ENCODE measurements around the gene ARHGEF11. TPM values are rescaled to one million over a fixed set of nuclear protein-coding genes. Genes with fewer than 3 reads are reported as not detected.
A peak's percentile ranks its signal among the peaks of the same experiment; 100 is the strongest.

ARHGEF11 gene
- total RNA-seq, 1 experiment from 2014 or later = 25.3 TPM

DNA sequence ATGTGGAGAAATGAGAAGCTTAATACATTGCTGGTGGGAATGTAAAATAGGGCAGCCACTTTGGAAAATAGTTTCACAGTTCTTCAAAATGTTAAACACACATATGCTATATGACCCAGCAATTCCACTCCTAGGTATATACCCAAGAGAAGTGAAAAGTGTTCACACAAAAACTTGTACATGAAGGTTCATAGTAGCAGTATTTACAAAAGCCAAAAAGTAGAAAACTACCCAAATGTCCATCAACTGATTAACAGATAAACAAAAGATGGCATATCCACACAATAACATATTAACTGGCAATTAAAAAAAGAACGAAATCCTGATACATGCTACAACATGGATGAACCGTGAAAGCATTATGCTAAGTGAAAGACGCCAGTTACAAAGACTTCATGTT is 33.7 kb downstream of the ARHGEF11 start:
- no peak for DNase-seq (ENCODE audit: low spot score)
- Histone ChIP-seq H3K36me3 (ENCODE audit: insufficient read depth, low read length, poor library complexity, severe bottlenecking) (no peaks in the 10 kb centered on the region), H3K9me3 (ENCODE audit: low read depth, low read length, poor library complexity, severe bottlenecking) (no peaks in the 10 kb centered on the region), H3K27ac (ENCODE audit: low read depth, low read length, poor library complexity, severe bottlenecking) (no peak overlapping the region), H3K4me1 (ENCODE audit: insufficient read depth, low read length, poor library complexity, severe bottlenecking) (peaks cover 6% of the 10 kb centered on the region), H3K4me3 (ENCODE audit: low read depth, low read length, poor library complexity, severe bottlenecking) (no peak overlapping the region), H3K27me3 (replicated peaks; ENCODE audit: insufficient read depth, low read depth, low read length, poor library complexity) (no peaks in the 10 kb centered on the region)
- BruUV-seq (replicated peaks) = no TSS peak
- CTCF ChIA-PET = no interaction called here
- TF ChIP-seq EZH2 (IDR thresholded peaks at IDR 0.05; ENCODE audit: borderline replicate concordance, low read depth, low read length, poor library complexity, severe bottlenecking) = no peak
- TF ChIP-seq, protein P1, sequence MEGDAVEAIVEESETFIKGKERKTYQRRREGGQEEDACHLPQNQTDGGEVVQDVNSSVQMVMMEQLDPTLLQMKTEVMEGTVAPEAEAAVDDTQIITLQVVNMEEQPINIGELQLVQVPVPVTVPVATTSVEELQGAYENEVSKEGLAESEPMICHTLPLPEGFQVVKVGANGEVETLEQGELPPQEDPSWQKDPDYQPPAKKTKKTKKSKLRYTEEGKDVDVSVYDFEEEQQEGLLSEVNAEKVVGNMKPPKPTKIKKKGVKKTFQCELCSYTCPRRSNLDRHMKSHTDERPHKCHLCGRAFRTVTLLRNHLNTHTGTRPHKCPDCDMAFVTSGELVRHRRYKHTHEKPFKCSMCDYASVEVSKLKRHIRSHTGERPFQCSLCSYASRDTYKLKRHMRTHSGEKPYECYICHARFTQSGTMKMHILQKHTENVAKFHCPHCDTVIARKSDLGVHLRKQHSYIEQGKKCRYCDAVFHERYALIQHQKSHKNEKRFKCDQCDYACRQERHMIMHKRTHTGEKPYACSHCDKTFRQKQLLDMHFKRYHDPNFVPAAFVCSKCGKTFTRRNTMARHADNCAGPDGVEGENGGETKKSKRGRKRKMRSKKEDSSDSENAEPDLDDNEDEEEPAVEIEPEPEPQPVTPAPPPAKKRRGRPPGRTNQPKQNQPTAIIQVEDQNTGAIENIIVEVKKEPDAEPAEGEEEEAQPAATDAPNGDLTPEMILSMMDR (conservative IDR thresholded peaks at IDR 0.05; ENCODE audit: low read depth, low read length) = no peak
- POLR2A ChIA-PET (ENCODE audit: low non-redundant PET) = no interaction called here
- intact Hi-C loops (cut with micrococcal nuclease; ENCODE audit: unreplicated experiment) = no loop called here

DNA sequence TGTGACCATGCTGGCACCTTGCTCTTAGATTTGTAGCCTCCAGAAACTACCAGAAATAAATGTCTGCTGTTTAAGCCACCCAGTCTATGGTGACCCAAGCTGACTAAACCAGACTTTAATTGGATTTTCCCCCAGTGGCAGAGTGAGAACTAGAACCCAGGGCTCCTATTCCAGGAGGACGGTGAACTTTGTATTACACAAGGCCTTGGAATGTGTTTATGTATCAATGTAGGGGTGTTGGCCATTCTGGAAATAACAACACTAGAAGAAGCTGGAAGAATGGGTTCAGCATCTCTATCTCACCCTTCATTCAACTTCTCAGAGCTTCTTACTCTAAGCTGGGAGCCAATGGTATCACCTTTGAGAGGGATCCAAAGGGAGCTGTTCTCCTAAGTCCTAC is 37.0 kb downstream of the ARHGEF11 start:
- Histone ChIP-seq H3K4me3 (ENCODE audit: low read depth, low read length, poor library complexity, severe bottlenecking) (no peak overlapping the region), H3K27me3 (replicated peaks; ENCODE audit: insufficient read depth, low read depth, low read length, poor library complexity) (no peaks in the 10 kb centered on the region), H3K9me3 (ENCODE audit: low read depth, low read length, poor library complexity, severe bottlenecking) (no peaks in the 10 kb centered on the region), H3K4me1 (ENCODE audit: insufficient read depth, low read length, poor library complexity, severe bottlenecking) (peaks cover 6% of the 10 kb centered on the region), H3K36me3 (ENCODE audit: insufficient read depth, low read length, poor library complexity, severe bottlenecking) (no peaks in the 10 kb centered on the region), H3K27ac (ENCODE audit: low read depth, low read length, poor library complexity, severe bottlenecking) (no peak overlapping the region)
- intact Hi-C loops (cut with micrococcal nuclease; ENCODE audit: unreplicated experiment) = no loop called here
- CTCF ChIA-PET = no interaction called here
- POLR2A ChIA-PET (ENCODE audit: low non-redundant PET) = interaction anchor here (0.6 kb wide), 1 partner anchor 9 kb away, joined by 3 read pairs; no protein-coding TSS in a partner anchor
- DNase-seq (ENCODE audit: low spot score) = no peak
- TF ChIP-seq EZH2 (IDR thresholded peaks at IDR 0.05; ENCODE audit: borderline replicate concordance, low read depth, low read length, poor library complexity, severe bottlenecking) = no peak
- no TSS peak for BruUV-seq (replicated peaks)

DNA sequence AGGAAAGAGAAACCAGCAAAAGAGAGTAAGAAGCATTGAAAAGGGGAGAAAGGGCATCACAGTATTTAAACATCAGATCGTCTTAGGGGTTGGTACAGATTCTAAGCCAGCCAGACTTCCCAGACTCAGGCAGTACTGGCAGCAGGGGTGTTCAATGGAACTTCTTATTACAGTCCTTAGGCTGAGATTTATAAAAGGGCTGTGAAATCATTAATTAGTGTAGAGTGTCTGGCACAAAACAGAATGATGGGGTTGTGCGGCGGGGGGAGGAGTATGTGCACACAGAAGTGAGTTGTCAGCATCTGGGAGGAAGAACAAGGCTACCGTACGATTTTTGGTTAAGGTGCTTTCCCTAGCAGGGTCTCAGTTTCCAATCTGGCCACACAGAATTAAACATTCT is 38.2 kb downstream of the ARHGEF11 start:
- DNase-seq (ENCODE audit: low spot score) = peak; percentile 41
- intact Hi-C loops (cut with micrococcal nuclease; ENCODE audit: unreplicated experiment) = no loop called here
- no TSS peak for BruUV-seq (replicated peaks)
- H3K27ac ChIP-seq (ENCODE audit: low read depth, low read length, poor library complexity, severe bottlenecking) = no peak overlapping the region
- TF ChIP-seq EZH2 (IDR thresholded peaks at IDR 0.05; ENCODE audit: borderline replicate concordance, low read depth, low read length, poor library complexity, severe bottlenecking) = no peak
- TF ChIP-seq, protein P1 (conservative IDR thresholded peaks at IDR 0.05; ENCODE audit: low read depth, low read length) = no peak
- POLR2A ChIA-PET (ENCODE audit: low non-redundant PET) = no interaction called here
- no peaks in the 10 kb centered on the region for H3K9me3 ChIP-seq (ENCODE audit: low read depth, low read length, poor library complexity, severe bottlenecking)
- H3K36me3 ChIP-seq (ENCODE audit: insufficient read depth, low read length, poor library complexity, severe bottlenecking) = no peaks in the 10 kb centered on the region
- CTCF ChIA-PET = no interaction called here
- no peak overlapping the region for H3K4me3 ChIP-seq (ENCODE audit: low read depth, low read length, poor library complexity, severe bottlenecking)
- H3K4me1 ChIP-seq (ENCODE audit: insufficient read depth, low read length, poor library complexity, severe bottlenecking) = peaks cover 6% of the 10 kb centered on the region
- no peaks in the 10 kb centered on the region for H3K27me3 ChIP-seq (replicated peaks; ENCODE audit: insufficient read depth, low read depth, low read length, poor library complexity)

DNA sequence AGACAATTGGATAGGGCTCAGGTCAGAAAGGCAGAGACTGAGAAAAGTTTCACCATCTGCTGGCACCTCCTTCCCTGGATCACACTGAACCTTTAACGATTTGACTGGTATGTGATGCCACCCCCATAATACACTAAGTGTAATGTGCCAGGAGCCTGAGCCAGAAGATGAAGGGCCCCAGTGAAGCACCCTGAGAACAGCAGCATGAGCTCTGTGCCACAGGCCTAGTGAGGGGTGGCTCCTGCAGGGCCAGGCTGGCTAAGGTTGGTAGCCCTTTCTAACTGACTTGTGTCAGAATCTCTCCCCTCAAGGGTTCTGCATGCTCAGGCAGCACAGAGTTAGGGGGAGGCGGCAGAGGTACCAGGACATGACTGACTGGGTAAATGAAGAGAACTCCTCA is 38.9 kb downstream of the ARHGEF11 start:
- H3K36me3 ChIP-seq (ENCODE audit: insufficient read depth, low read length, poor library complexity, severe bottlenecking) = no peaks in the 10 kb centered on the region
- POLR2A ChIA-PET (ENCODE audit: low non-redundant PET) = interaction anchor here (0.6 kb wide), 1 partner anchor 1068 kb away, joined by 4 read pairs; no protein-coding TSS in a partner anchor
- peaks cover 6% of the 10 kb centered on the region for H3K4me1 ChIP-seq (ENCODE audit: insufficient read depth, low read length, poor library complexity, severe bottlenecking)
- no peaks in the 10 kb centered on the region for H3K9me3 ChIP-seq (ENCODE audit: low read depth, low read length, poor library complexity, severe bottlenecking)
- H3K27ac ChIP-seq (ENCODE audit: low read depth, low read length, poor library complexity, severe bottlenecking) = no peak overlapping the region
- CTCF ChIA-PET = no interaction called here
- no TSS peak for BruUV-seq (replicated peaks)
- no peak overlapping the region for H3K4me3 ChIP-seq (ENCODE audit: low read depth, low read length, poor library complexity, severe bottlenecking)
- TF ChIP-seq EZH2 (IDR thresholded peaks at IDR 0.05; ENCODE audit: borderline replicate concordance, low read depth, low read length, poor library complexity, severe bottlenecking) = no peak
- TF ChIP-seq, protein P1 (conservative IDR thresholded peaks at IDR 0.05; ENCODE audit: low read depth, low read length) = no peak
- intact Hi-C loops (cut with micrococcal nuclease; ENCODE audit: unreplicated experiment) = no loop called here
- no peaks in the 10 kb centered on the region for H3K27me3 ChIP-seq (replicated peaks; ENCODE audit: insufficient read depth, low read depth, low read length, poor library complexity)
- DNase-seq (ENCODE audit: low spot score) = no peak
